Measurements from ENCODE around the gene GZF1.

DNA sequence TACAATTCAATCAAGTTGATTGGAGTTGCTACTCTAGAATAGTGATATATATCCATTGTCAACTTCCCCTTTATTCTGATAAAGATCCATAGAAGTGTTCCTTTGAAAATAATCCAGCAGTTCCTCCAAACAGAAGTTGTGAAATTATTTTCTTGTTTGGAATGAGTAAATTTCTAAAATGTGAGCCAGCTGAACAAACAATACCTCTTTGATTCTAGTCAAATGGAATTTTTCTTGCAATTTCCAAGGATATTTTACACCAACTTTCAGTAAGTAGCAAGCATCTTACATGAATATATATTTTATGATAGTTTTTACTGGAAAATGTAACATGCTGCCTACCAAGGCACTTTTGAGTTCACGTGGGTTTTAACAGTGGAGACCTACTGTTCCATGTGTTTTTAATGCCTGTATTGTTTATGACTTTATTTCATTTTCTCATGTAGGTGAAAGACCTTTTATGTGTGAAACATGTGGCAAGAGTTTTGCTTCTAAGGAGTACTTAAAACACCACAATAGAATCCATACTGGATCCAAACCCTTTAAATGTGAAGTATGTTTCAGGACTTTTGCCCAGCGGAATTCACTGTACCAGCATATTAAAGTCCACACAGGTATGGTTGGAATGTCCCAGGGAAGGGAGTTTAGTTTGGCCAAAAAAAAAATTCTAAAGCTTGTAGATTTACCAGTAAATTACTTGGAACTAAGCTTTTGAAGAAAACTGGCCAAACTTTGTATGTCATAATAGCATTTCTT lies 6.5 kb downstream of the GZF1 start:
- TF ChIP-seq, protein P1, sequence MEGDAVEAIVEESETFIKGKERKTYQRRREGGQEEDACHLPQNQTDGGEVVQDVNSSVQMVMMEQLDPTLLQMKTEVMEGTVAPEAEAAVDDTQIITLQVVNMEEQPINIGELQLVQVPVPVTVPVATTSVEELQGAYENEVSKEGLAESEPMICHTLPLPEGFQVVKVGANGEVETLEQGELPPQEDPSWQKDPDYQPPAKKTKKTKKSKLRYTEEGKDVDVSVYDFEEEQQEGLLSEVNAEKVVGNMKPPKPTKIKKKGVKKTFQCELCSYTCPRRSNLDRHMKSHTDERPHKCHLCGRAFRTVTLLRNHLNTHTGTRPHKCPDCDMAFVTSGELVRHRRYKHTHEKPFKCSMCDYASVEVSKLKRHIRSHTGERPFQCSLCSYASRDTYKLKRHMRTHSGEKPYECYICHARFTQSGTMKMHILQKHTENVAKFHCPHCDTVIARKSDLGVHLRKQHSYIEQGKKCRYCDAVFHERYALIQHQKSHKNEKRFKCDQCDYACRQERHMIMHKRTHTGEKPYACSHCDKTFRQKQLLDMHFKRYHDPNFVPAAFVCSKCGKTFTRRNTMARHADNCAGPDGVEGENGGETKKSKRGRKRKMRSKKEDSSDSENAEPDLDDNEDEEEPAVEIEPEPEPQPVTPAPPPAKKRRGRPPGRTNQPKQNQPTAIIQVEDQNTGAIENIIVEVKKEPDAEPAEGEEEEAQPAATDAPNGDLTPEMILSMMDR (IDR thresholded peaks at IDR 0.05; ENCODE audit: low read depth, low read length, poor library complexity, severe bottlenecking) = no peak
- no peak for TF ChIP-seq EZH2phosphoT487 (IDR thresholded peaks at IDR 0.05; ENCODE audit: borderline replicate concordance, low read length)

Measured in DOHH2 (cell line).